ENCODE results near the gene SLC37A2.
A peak's percentile ranks its signal among the peaks of the same experiment; 100 is the strongest.

SLC37A2 gene

GRCh38 chr11:125069796-125070195, 6.7 kb downstream of the SLC37A2 start:
- DNase-seq (ENCODE audit: low read depth): no peak
- TF ChIP-seq CTCF (IDR thresholded peaks at IDR 0.05; ENCODE audit: insufficient read depth, low read depth, low read length, missing control alignments): no peak
- no peak overlapping the region for H3K4me3 ChIP-seq (ENCODE audit: low read depth, low read length)

GRCh38 chr11:125070699-125071254, 7.7 kb downstream of the SLC37A2 start:
- peak; percentile 68 for DNase-seq (ENCODE audit: low read depth)
- H3K4me3 ChIP-seq (ENCODE audit: low read depth, low read length): no peak overlapping the region
- TF ChIP-seq CTCF (IDR thresholded peaks at IDR 0.05; ENCODE audit: insufficient read depth, low read depth, low read length, missing control alignments): no peak

GRCh38 chr11:125071435-125071834, 8.3 kb downstream of the SLC37A2 start:
- H3K4me3 ChIP-seq (ENCODE audit: low read depth, low read length): no peak overlapping the region
- no peak for DNase-seq (ENCODE audit: low read depth)
- TF ChIP-seq CTCF (IDR thresholded peaks at IDR 0.05; ENCODE audit: insufficient read depth, low read depth, low read length, missing control alignments): no peak

GRCh38 chr11:125071846-125072217, 8.7 kb downstream of the SLC37A2 start:
- DNase-seq (ENCODE audit: low read depth): no peak
- TF ChIP-seq CTCF (IDR thresholded peaks at IDR 0.05; ENCODE audit: insufficient read depth, low read depth, low read length, missing control alignments): no peak
- no peak overlapping the region for H3K4me3 ChIP-seq (ENCODE audit: low read depth, low read length)

GRCh38 chr11:125072218-125072960, 9.3 kb downstream of the SLC37A2 start:
- H3K4me3 ChIP-seq (ENCODE audit: low read depth, low read length): no peak overlapping the region
- no peak for TF ChIP-seq CTCF (IDR thresholded peaks at IDR 0.05; ENCODE audit: insufficient read depth, low read depth, low read length, missing control alignments)
- DNase-seq (ENCODE audit: low read depth): peak; percentile 90

GRCh38 chr11:125072961-125073590, 10.0 kb downstream of the SLC37A2 start:
- H3K4me3 ChIP-seq (ENCODE audit: low read depth, low read length): no peak overlapping the region
- no peak for DNase-seq (ENCODE audit: low read depth)
- TF ChIP-seq CTCF (IDR thresholded peaks at IDR 0.05; ENCODE audit: insufficient read depth, low read depth, low read length, missing control alignments): no peak
